SK-N-SH treated with all-trans-retinoic acid at 6 μM for 48 hours (cell line): ENCODE data around the gene PRR23E.

Source experiments
- ATAC-seq: fragments of 200-7000 bp; cut with Tn5 transposase; 3 replicates; pipeline ENCODE4 v1.9.1; 2020; ENCODE audit warnings: mild to moderate bottlenecking, moderate library complexity
- ARNTL ChIP-seq: fragments of 450-650 bp; formaldehyde crosslinking; IDR thresholded peaks from 2 replicates; pipeline ENCODE4 v1.5.0; 2020; ENCODE audit warnings: low read depth, mild to moderate bottlenecking, moderate library complexity, borderline replicate concordance
- BACH2 ChIP-seq: fragments of 250-450 bp; sonication (Bioruptor Pico); IDR thresholded peaks from 2 replicates; pipeline ENCODE4 v1.9.0; 2021; ENCODE audit warnings: mild to moderate bottlenecking, borderline replicate concordance
- CREB5 ChIP-seq: fragments of 250-450 bp; sonication (Bioruptor Pico); IDR thresholded peaks from 2 replicates; pipeline ENCODE4 v1.5.1; 2020; ENCODE audit warnings: low read depth, mild to moderate bottlenecking, moderate library complexity
- CSDC2 ChIP-seq: fragments of 250-450 bp; sonication (Bioruptor Pico); IDR thresholded peaks from 2 replicates; pipeline ENCODE4 v1.5.0; 2020; ENCODE audit warnings: mild to moderate bottlenecking, moderate library complexity
- ESRRG ChIP-seq: fragments of 250-450 bp; sonication (Bioruptor Pico); IDR thresholded peaks from 2 replicates; pipeline ENCODE4 v1.6.1; 2021; ENCODE audit warnings: mild to moderate bottlenecking
- GLIS3 ChIP-seq: fragments of 250-450 bp; sonication (Bioruptor Pico); IDR thresholded peaks from 2 replicates; pipeline ENCODE4 v1.5.0; 2020; ENCODE audit warnings: mild to moderate bottlenecking, moderate library complexity
- ISL1 ChIP-seq: fragments of 250-450 bp; sonication (Bioruptor Pico); IDR thresholded peaks from 2 replicates; pipeline ENCODE4 v2.1.2; 2022; ENCODE audit warnings: mild to moderate bottlenecking, moderate library complexity
- PATZ1 ChIP-seq: fragments of 250-450 bp; sonication (Bioruptor Pico); IDR thresholded peaks from 2 replicates; pipeline ENCODE4 v1.8.0; 2020; ENCODE audit warnings: mild to moderate bottlenecking, moderate library complexity, borderline replicate concordance
- POU6F1 ChIP-seq: fragments of 250-450 bp; sonication (Bioruptor Pico); IDR thresholded peaks from 2 replicates; pipeline ENCODE4 v1.8.0; 2021; ENCODE audit warnings: low read depth, mild to moderate bottlenecking, moderate library complexity, borderline replicate concordance
- PPARA ChIP-seq: fragments of 250-450 bp; sonication (Bioruptor Pico); IDR thresholded peaks from 2 replicates; pipeline ENCODE4 v1.5.0; 2020; ENCODE audit warnings: mild to moderate bottlenecking, borderline replicate concordance
- SNAI2 ChIP-seq: fragments of 250-450 bp; sonication (Bioruptor Pico); IDR thresholded peaks from 2 replicates; pipeline ENCODE4 v1.5.0; 2020; ENCODE audit warnings: mild to moderate bottlenecking, moderate library complexity
- TCF4 ChIP-seq: fragments of 250-450 bp; sonication (Bioruptor Pico); IDR thresholded peaks from 2 replicates; pipeline ENCODE4 v1.8.0; 2021; ENCODE audit warnings: mild to moderate bottlenecking, moderate library complexity, borderline replicate concordance
- TOX ChIP-seq: fragments of 250-450 bp; sonication (Bioruptor Pico); IDR thresholded peaks from 2 replicates; pipeline ENCODE4 v1.8.0; 2021; ENCODE audit warnings: mild to moderate bottlenecking, moderate library complexity, borderline replicate concordance
- ZC3H10 ChIP-seq: fragments of 250-450 bp; sonication (Bioruptor Pico); IDR thresholded peaks from 2 replicates; pipeline ENCODE4 v1.5.1; 2021; ENCODE audit warnings: mild to moderate bottlenecking, moderate library complexity
- ZFP3 ChIP-seq: fragments of 250-450 bp; sonication (Bioruptor Pico); IDR thresholded peaks from 2 replicates; pipeline ENCODE4 v1.5.0; 2020; ENCODE audit warnings: mild to moderate bottlenecking, moderate library complexity
- ZFP30 ChIP-seq: fragments of 450-650 bp; formaldehyde crosslinking; IDR thresholded peaks from 2 replicates; pipeline ENCODE4 v1.5.0; 2022; ENCODE audit warnings: mild to moderate bottlenecking, moderate library complexity
- ZNF565 ChIP-seq: fragments of 450-650 bp; formaldehyde crosslinking; conservative IDR thresholded peaks from 2 replicates; pipeline ENCODE4 v1.5.0; 2020; ENCODE audit warnings: low read depth, mild to moderate bottlenecking, moderate library complexity
- ZNF70 ChIP-seq: fragments of 450-650 bp; formaldehyde crosslinking; IDR thresholded peaks from 2 replicates; pipeline ENCODE4 v1.5.0; 2020; ENCODE audit warnings: mild to moderate bottlenecking, moderate library complexity
- ZNF8 ChIP-seq: fragments of 450-650 bp; formaldehyde crosslinking; IDR thresholded peaks from 2 replicates; pipeline ENCODE4 v1.5.0; 2020; ENCODE audit warnings: mild to moderate bottlenecking, moderate library complexity

PRR23E gene

GRCh38 chr3:127214975-127215374, 22.0 kb downstream of the PRR23E start (continued):
- no peak for TF ChIP-seq ZC3H10 (CRISPR knock-in tag)
- TF ChIP-seq ARNTL, result no peak
- TF ChIP-seq ZNF70 (CRISPR knock-in tag), result no peak
- TF ChIP-seq POU6F1 (CRISPR knock-in tag), result no peak
- TF ChIP-seq ESRRG (CRISPR knock-in tag), result no peak
- no peak for TF ChIP-seq CREB5 (CRISPR knock-in tag)
- TF ChIP-seq CSDC2 (CRISPR knock-in tag), result no peak

- TF ChIP-seq ZFP30 (CRISPR knock-in tag), result no peak
- TF ChIP-seq ISL1, result no peak
- TF ChIP-seq ESRRG (CRISPR knock-in tag), result no peak
- TF ChIP-seq CSDC2 (CRISPR knock-in tag), result no peak
- no peak for TF ChIP-seq TOX (CRISPR knock-in tag)
- TF ChIP-seq GLIS3 (CRISPR knock-in tag), result no peak
- TF ChIP-seq PATZ1 (CRISPR knock-in tag), result no peak
- no peak for TF ChIP-seq TCF4 (CRISPR knock-in tag)
- TF ChIP-seq ZNF8 (CRISPR knock-in tag), result no peak
- no peak for TF ChIP-seq POU6F1 (CRISPR knock-in tag)
- TF ChIP-seq ZFP3, result no peak
- no peak for TF ChIP-seq SNAI2 (CRISPR knock-in tag)
- TF ChIP-seq ZNF565 (CRISPR knock-in tag), result no peak
- no peak for ATAC-seq
Observed at GRCh38 chr3:127215714-127216414, 22.9 kb downstream of the PRR23E start.

- no peak for ATAC-seq
Observed at GRCh38 chr3:127216415-127217261, 23.7 kb downstream of the PRR23E start.

GRCh38 chr3:127217596-127218453, 24.9 kb downstream of the PRR23E start:
- peak; percentile 84 for ATAC-seq
- no peak for TF ChIP-seq ZNF565 (CRISPR knock-in tag)
- TF ChIP-seq ISL1, result no peak
- no peak for TF ChIP-seq CSDC2 (CRISPR knock-in tag)
- TF ChIP-seq BACH2 (CRISPR knock-in tag), result no peak
- no peak for TF ChIP-seq ZC3H10 (CRISPR knock-in tag)
- no peak for TF ChIP-seq POU6F1 (CRISPR knock-in tag)
- no peak for TF ChIP-seq ZFP3
- TF ChIP-seq TOX (CRISPR knock-in tag), result no peak
- TF ChIP-seq PATZ1 (CRISPR knock-in tag), result no peak
- no peak for TF ChIP-seq TCF4 (CRISPR knock-in tag)
- no peak for TF ChIP-seq PPARA (CRISPR knock-in tag)
- TF ChIP-seq SNAI2 (CRISPR knock-in tag), result no peak
- no peak for TF ChIP-seq ZNF8 (CRISPR knock-in tag)
- TF ChIP-seq CREB5 (CRISPR knock-in tag), result no peak
- no peak for TF ChIP-seq ZNF70 (CRISPR knock-in tag)
- no peak for TF ChIP-seq ZFP30 (CRISPR knock-in tag)

More at GRCh38 chr3:127216415-127217261, 23.7 kb downstream of the PRR23E start:
- TF ChIP-seq TCF4 (CRISPR knock-in tag), result no peak
